Calu3 (cell line): ENCODE results near the gene LIN7A. TPM values are rescaled to one million over a fixed set of nuclear protein-coding genes. Genes with fewer than 3 reads are reported as not detected.

Source experiments
- BruUV-seq: library from RNA; stranded (reverse); fragments of 400-500 nt; replicated peaks from 2 replicates; lab custom pipeline; 2021; lab: Mats Ljungman, UMichigan
- CTCF ChIA-PET: fragments of 300-600 bp; sonication (Branson Sonifier 250); formaldehyde crosslinking; loops from one replicate; lab custom pipeline; 2022; ENCODE audit warnings: antibody characterized with exemption; lab: Charles Lee
- DNase-seq: peaks from one replicate; pipeline ENCODE4 v3.0.0; 2022
- H3K27ac Mint-ChIP-seq: one replicate; pipeline ENCODE4 v1.8.0; 2022; ENCODE audit warnings: mixed read lengths; ENCODE audit not compliant: unreplicated experiment
- H3K27me3 Mint-ChIP-seq: one replicate; pipeline ENCODE4 v1.8.0; 2022; ENCODE audit warnings: mixed read lengths; ENCODE audit not compliant: unreplicated experiment
- H3K36me3 Mint-ChIP-seq: one replicate; pipeline ENCODE4 v1.8.0; 2022; ENCODE audit warnings: mild to moderate bottlenecking, moderate library complexity, mixed read lengths; ENCODE audit not compliant: insufficient read depth, unreplicated experiment
- H3K4me1 Mint-ChIP-seq: one replicate; pipeline ENCODE4 v1.8.0; 2022; ENCODE audit warnings: mild to moderate bottlenecking, low read depth, mixed read lengths; ENCODE audit not compliant: unreplicated experiment
- H3K4me3 Mint-ChIP-seq: one replicate; pipeline ENCODE4 v1.8.0; 2022; ENCODE audit warnings: mild to moderate bottlenecking, low read depth, moderate library complexity, mixed read lengths; ENCODE audit not compliant: unreplicated experiment
- H3K9me3 Mint-ChIP-seq: one replicate; pipeline ENCODE4 v1.8.0; 2022; ENCODE audit warnings: low read depth, mixed read lengths; ENCODE audit not compliant: unreplicated experiment
- CTCF ChIP-seq: fragments of 200-600 bp; IDR thresholded peaks from one replicate; pipeline ENCODE4 v1.8.0; 2022; ENCODE audit warnings: antibody characterized with exemption; ENCODE audit not compliant: unreplicated experiment
- intact Hi-C: fragments of 100-400 bp; cut with micrococcal nuclease; formaldehyde crosslinking; loops from one replicate; pipeline ENCODE4 v1.10.0; 2022; ENCODE audit not compliant: unreplicated experiment
- total RNA-seq: library from RNA; stranded (reverse); gene quantifications from 2 replicates; pipeline ENCODE4 v1.2.3, GENCODE V29; 2022

The LIN7A gene
- total RNA-seq, 1 experiment from 2014 or later: 0.73 TPM

DNA sequence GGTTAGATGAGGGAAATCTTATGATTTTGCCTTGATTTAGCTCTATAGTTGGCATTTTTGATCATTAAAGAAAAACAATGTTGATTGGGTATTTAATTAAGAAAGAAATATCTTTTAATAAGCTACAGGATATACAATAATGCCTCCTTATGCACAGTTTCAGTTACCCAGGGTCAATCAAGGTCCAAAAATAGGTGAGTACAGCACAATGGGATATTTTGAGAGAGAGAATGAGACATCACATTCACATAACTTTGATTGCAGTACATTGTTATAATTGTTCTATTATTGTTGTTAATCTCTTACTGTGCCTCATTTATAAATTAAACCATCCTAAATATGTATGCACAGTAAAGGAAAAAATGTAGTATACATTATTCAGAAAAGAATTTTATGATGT, 118.9 kb downstream of the LIN7A start:
- H3K9me3 Mint-ChIP-seq: no peaks in the 10 kb centered on the region
- no peak for TF ChIP-seq CTCF
- H3K4me3 Mint-ChIP-seq: no peak overlapping the region
- no peaks in the 10 kb centered on the region for H3K4me1 Mint-ChIP-seq
- no peak for DNase-seq
- intact Hi-C loops: no loop called here
- no TSS peak for BruUV-seq
- no peak overlapping the region for H3K27ac Mint-ChIP-seq
- CTCF ChIA-PET: no interaction called here
- no peaks in the 10 kb centered on the region for H3K27me3 Mint-ChIP-seq
- H3K36me3 Mint-ChIP-seq: no peaks in the 10 kb centered on the region

DNA sequence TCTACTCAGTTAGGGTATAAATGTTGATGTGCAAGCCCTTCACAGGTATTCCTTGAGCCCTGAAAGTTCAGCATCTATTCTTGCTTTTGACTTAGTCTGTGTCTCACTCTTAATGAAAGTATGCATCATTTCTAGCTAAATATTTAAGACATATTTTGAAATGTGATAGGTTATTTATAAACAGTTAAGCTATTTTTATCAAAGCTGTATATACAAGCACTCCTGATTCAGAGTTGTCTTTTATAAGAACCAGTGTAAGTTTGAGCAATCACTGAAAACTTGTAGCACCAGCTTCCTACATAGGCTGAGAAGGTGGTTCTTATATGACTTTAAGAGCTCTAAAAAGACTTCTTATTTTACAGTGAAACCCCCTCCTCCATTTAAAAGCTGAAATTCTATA, 122.4 kb downstream of the LIN7A start:
- Mint-ChIP-seq H3K4me3 (no peak overlapping the region), H3K27ac (no peak overlapping the region), H3K4me1 (no peaks in the 10 kb centered on the region), H3K9me3 (no peaks in the 10 kb centered on the region), H3K36me3 (no peaks in the 10 kb centered on the region), H3K27me3 (no peaks in the 10 kb centered on the region)
- no peak for TF ChIP-seq CTCF
- DNase-seq: no peak
- CTCF ChIA-PET: no interaction called here
- intact Hi-C loops: no loop called here
- BruUV-seq: no TSS peak

- H3K4me3 Mint-ChIP-seq: no peak overlapping the region
- no peak overlapping the region for H3K27ac Mint-ChIP-seq
- no peaks in the 10 kb centered on the region for H3K36me3 Mint-ChIP-seq
- no peaks in the 10 kb centered on the region for H3K9me3 Mint-ChIP-seq
- TF ChIP-seq CTCF: no peak
- no peak for DNase-seq
- no peaks in the 10 kb centered on the region for H3K4me1 Mint-ChIP-seq
- CTCF ChIA-PET: no interaction called here
- BruUV-seq: no TSS peak
- intact Hi-C loops: no loop called here
- H3K27me3 Mint-ChIP-seq: no peaks in the 10 kb centered on the region
These were observed 123.3 kb downstream of the LIN7A start for GRCh38 chr12:80814453-80814852.

- intact Hi-C loops: no loop called here
- BruUV-seq: no TSS peak
- H3K27me3 Mint-ChIP-seq: no peaks in the 10 kb centered on the region
- H3K4me1 Mint-ChIP-seq: no peaks in the 10 kb centered on the region
- no peak overlapping the region for H3K4me3 Mint-ChIP-seq
- no peak for TF ChIP-seq CTCF
- H3K27ac Mint-ChIP-seq: no peak overlapping the region
- no peaks in the 10 kb centered on the region for H3K36me3 Mint-ChIP-seq
- H3K9me3 Mint-ChIP-seq: no peaks in the 10 kb centered on the region
- CTCF ChIA-PET: no interaction called here
- DNase-seq: no peak
These were observed 123.9 kb downstream of the LIN7A start for GRCh38 chr12:80813820-80814219.
